Measurements from ENCODE around the gene DNAJC3.

DNA sequence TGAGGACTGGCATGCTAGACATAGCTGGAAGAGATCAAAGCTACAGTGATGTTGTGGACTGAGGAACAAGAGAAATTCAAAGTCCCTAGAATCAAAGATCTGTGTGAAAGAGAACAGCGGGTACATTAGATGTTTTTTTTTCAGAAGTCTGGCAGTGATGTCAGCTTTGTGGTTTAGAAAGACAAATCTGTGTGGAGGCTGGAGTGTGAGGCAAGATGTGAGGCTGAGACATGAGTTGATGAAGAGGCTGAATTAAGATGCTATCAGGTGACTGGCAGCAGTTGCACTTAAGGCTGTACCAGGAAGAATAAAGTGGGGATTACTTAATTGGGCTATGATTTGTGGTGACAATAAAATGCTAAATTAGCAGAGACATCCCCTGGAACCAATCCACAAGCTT, 46.5 kb downstream of the DNAJC3 start:
- TF ChIP-seq TAF1 (IDR thresholded peaks at IDR 0.05; ENCODE audit: borderline replicate concordance, insufficient read depth, low read length) (no peak), SIN3A (IDR thresholded peaks at IDR 0.05; ENCODE audit: borderline replicate concordance, insufficient read depth, low read length) (no peak), POLR2AphosphoS5 (IDR thresholded peaks at IDR 0.05; ENCODE audit: low read depth, low read length) (no peak)
- TF ChIP-seq, protein P1, sequence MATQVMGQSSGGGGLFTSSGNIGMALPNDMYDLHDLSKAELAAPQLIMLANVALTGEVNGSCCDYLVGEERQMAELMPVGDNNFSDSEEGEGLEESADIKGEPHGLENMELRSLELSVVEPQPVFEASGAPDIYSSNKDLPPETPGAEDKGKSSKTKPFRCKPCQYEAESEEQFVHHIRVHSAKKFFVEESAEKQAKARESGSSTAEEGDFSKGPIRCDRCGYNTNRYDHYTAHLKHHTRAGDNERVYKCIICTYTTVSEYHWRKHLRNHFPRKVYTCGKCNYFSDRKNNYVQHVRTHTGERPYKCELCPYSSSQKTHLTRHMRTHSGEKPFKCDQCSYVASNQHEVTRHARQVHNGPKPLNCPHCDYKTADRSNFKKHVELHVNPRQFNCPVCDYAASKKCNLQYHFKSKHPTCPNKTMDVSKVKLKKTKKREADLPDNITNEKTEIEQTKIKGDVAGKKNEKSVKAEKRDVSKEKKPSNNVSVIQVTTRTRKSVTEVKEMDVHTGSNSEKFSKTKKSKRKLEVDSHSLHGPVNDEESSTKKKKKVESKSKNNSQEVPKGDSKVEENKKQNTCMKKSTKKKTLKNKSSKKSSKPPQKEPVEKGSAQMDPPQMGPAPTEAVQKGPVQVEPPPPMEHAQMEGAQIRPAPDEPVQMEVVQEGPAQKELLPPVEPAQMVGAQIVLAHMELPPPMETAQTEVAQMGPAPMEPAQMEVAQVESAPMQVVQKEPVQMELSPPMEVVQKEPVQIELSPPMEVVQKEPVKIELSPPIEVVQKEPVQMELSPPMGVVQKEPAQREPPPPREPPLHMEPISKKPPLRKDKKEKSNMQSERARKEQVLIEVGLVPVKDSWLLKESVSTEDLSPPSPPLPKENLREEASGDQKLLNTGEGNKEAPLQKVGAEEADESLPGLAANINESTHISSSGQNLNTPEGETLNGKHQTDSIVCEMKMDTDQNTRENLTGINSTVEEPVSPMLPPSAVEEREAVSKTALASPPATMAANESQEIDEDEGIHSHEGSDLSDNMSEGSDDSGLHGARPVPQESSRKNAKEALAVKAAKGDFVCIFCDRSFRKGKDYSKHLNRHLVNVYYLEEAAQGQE (IDR thresholded peaks at IDR 0.05; ENCODE audit: insufficient read depth in 1 of 2, low read depth in 2 of 2, low read length in 2 of 2) = no peak
